22Rv1 (cell line): Measurements from ENCODE around the gene ATR.
A peak's percentile ranks its signal among the peaks of the same experiment; 100 is the strongest.
"Not testable (repeated sequence)": the region's sequence is repeated elsewhere in the genome, so short reads cannot be mapped to it uniquely, and the experiment has no call there.

ENCODE experiments used
- H3K27ac ChIP-seq: fragments of 450-650 bp; 2 replicates; pipeline ENCODE4 v1.5.1; 2017
- CTCF ChIP-seq: fragments of 450-650 bp; IDR thresholded peaks from 2 replicates; pipeline ENCODE4 v1.5.1; 2017; ENCODE audit warnings: mild to moderate bottlenecking
- ZFX ChIP-seq: fragments of 450-650 bp; IDR thresholded peaks from 2 replicates; pipeline ENCODE4 v1.6.1; 2017; ENCODE audit warnings: antibody characterized with exemption, borderline replicate concordance

ATR gene

GRCh38 chr3:142602619-142603385, 24.3 kb upstream of the ATR start:
- no peak for TF ChIP-seq CTCF
- H3K27ac ChIP-seq: no peak overlapping the region

GRCh38 chr3:142601713-142602112, 23.2 kb upstream of the ATR start:
- no peak overlapping the region for H3K27ac ChIP-seq
- TF ChIP-seq ZFX (no peak), CTCF (no peak)

- H3K27ac ChIP-seq: no peak overlapping the region
Observed at GRCh38 chr3:142597906-142598305, 19.4 kb upstream of the ATR start.

DNA sequence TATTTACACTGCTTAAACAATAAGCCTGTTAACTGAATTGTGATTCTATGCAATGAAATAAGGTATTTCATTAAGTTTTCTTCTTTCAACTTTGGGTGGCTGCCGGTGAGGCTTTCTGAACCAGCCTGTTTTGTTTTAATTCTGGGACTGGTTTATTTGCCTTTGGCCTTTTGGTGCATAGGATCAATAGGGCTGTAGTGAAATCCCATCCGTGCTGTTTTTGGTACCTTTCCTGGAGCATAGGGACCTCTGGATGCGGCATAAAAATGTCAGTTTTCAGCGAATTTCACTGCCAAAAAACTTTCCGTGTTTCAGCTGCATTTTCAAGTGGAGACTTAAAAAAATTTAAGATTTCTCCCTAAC, 18.2 kb upstream of the ATR start:
- 0 out of 2 replicates have a peak, but pooled peaks have one; percentile 6 for TF ChIP-seq CTCF
- TF ChIP-seq ZFX: no peak
- peak overlapping the region; percentile 79 for H3K27ac ChIP-seq

More at GRCh38 chr3:142597906-142598305, 19.4 kb upstream of the ATR start:
- no peak for TF ChIP-seq CTCF
- no peak for TF ChIP-seq ZFX

DNA sequence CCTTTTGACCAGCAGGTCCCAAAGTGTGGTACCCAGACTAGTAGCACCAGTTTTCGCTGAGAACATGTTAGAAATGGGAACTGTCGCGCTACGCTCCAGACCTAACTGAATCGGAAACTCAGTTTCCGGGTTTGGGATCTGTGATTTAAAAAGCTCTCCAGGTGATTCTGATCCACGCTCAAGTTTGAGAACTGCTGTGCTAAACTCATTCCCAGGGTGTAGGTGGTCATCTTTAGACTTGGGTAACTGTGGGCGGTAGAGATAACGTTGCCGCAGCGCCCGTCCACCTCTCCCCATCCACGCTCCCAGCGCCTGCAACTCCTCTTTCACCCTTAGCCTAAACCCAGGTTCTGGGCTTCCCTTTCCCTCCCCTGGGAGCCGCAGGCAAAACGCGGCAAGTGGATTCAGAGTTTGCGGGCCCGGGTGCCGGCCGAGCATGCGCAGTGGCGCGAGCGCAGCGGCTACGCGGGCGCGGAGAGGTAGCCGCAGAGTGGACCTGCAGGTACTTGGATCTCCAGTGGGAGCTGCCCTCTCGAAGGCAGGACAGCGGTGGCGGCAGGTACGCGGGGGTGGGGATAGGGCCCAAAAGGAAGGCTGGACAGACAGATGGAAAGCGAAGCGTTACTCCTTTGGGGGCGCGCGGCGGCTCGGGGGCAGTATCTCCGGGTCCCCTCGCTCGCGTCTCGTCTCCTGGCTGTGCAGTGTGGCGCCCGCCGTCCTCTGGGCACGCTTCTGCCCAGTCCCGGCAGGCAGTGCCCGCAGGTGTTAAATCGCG, 17.6 kb upstream of the ATR start, which contains the start of gene PLS1:
Gene PLS1 (plus strand): TSS at position 443 of the 775 bp plus-strand sequence. CDS start 67,845 bp downstream, outside the sequence.
- TF ChIP-seq ZFX (no peak), CTCF (peak; percentile 38)
- peak within 1 kb of the TSS; percentile 79 for H3K27ac ChIP-seq

GRCh38 chr3:142595581-142595950, 17.0 kb upstream of the ATR start:
- TF ChIP-seq ZFX (no peak), CTCF (no peak)
- H3K27ac ChIP-seq: peak overlapping the region; percentile 79

GRCh38 chr3:142595141-142595540, 16.6 kb upstream of the ATR start:
- peak overlapping the region; percentile 79 for H3K27ac ChIP-seq
- TF ChIP-seq CTCF: no peak
- TF ChIP-seq ZFX: no peak

DNA sequence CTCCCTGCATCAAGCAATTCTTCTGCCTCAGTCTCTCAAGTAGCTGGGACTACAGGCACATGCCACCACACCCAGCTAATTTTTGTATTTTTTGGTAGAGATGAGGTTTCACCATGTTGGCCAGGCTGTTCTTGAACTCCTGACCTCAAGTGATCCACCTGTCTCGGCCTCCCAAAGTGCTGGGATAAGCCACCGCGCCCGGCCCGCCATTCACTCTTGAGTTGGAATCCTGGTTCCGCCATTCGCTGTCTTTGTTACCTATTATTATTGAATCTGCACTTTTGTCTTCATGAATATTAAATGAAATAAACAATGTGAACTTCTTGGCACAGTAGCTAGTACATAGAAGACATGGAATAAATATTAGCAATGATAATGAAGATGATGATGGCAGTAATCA, 13.7 kb upstream of the ATR start:
- not testable (repeated sequence) for H3K27ac ChIP-seq
